GM19025 (cell line): ENCODE data around the gene GRIK2.

Source experiments
- ATAC-seq: cut with Tn5 transposase; IDR thresholded peaks from one replicate; pipeline ENCODE4 v1.9.1; 2021; ENCODE audit warnings: mild to moderate bottlenecking, low read depth, moderate library complexity; ENCODE audit not compliant: unreplicated experiment

Gene GRIK2

DNA sequence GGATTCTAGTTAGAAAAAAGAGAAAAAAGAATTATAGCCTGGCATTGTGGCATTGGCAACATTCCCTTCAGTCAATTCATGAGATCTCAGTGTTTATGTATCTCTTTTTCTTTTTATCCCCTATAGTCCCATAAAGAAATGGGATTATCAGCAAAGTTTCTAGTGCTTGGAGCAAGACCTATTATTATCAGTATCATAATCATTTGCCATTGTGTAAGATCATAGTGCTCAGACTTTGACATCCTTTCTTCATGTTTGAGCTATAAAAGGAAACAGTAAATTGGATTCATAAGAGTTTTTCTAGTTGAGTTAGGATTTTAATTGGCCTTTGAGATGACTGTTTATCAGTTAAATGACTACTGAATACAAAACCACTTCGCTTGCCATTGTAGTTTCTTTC is 295.6 kb downstream of the GRIK2 start:
- ATAC-seq = no peak

DNA sequence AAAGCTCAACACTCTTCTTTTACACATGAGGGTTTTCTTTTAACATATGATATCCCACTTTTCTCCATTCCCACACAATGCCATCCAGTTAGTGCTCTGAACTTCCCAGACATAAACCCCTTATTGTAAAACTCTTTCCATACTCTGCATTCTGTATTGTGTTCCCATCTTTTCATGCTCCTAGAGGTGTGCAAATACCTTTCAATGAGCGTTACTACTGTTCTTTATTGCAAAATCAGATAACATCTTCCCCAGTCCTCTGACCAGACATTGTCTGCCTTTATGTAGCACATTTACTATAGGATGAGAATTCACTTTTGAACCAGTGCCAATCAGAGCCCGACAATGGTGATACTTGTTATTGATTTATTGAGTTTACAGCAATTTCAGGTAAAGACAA is 296.2 kb downstream of the GRIK2 start:
- ATAC-seq = no peak

DNA sequence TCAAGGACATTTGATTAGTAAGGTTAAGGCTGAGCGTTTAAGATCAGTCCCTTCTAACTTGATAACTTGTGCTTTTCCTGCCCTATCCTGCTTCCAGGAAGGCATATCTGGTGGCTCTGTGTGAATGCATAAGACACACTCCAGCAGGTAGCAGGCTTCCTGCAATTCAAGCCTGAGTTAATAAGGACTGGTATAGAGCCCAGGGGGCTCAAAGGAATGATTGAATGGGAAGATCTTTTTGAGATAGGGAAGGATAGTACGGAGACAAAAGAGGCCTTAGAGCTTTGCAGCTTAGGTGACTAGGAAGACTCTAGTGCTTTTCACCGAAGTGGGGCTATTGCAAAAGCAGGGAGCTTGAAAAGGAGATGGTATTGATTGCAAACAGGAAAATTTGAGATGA is 307.1 kb downstream of the GRIK2 start:
- no peak for ATAC-seq

DNA sequence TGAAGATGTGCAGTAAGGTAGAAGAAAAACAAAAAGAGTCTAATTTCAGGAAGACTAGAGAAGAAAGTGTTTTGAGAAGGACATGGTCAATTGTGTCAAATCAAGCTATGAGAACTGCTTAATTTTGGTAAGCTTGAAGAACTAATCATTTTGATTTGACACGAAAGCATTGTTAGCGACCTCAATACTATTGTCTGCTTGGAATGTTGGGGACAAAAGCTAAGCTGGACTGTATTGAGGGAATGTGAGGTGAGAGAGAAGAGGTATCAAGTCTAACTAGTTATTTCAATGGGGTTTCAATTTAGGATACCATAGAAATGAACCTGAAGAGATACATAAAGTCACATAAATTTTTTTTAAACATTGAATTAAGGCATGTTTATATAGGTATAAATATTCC is 309.8 kb downstream of the GRIK2 start:
- no peak for ATAC-seq

DNA sequence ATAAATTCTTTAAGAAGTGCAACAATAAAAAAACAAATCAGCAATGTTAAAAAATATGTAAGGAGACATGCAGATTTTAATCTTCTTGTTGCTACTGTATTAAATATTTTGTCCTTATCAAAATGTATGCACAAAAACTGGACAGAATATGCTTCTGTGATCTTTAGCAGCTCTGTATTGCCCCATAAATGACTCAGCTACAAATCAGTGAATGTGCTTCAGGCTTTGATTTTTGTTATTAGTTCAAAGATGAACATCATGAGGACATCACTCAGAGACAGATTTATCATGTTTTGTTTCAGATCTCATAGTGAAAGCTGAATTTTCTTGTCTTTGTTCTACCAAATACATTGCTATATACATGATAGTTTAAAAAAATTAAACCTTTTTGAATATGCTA is 312.4 kb downstream of the GRIK2 start:
- no peak for ATAC-seq

DNA sequence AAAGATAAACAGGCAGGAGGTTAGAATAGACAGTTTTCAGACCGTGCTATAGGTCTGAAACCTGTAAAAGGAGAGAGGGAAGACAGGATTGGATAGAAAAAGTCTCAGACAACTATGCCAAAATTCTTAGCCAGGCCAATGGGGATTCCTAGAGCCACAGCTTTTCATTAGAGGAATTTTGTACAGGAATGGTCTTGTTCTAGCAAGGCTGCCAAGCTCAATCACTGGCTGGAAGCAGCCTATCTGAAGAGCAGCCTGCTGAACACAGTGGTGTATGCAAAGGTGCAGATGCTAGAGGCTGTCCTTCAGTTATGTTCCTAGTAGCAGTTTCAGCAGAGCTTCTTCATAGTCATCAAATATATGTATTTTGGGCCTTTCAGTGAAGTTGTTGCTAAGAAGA is 313.1 kb downstream of the GRIK2 start:
- no peak for ATAC-seq

DNA sequence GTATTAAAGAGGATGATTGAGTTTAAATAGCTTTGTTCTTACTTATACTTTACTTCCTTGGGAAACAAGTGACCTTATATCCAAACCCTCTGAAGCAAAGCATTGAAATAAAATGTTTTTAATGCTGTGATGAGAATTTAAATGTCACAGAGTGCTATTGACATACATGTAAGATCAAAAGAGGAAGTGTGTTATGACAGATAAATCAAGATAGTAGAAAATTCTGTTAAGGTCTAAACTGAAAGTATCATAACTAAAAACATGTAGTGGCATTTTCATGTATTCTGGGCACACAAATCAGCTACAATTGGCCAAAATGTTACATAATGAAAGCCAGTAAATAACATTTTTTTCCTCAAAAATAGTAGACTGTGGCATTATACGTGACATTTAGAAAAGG is 318.0 kb downstream of the GRIK2 start:
- ATAC-seq = no peak

DNA sequence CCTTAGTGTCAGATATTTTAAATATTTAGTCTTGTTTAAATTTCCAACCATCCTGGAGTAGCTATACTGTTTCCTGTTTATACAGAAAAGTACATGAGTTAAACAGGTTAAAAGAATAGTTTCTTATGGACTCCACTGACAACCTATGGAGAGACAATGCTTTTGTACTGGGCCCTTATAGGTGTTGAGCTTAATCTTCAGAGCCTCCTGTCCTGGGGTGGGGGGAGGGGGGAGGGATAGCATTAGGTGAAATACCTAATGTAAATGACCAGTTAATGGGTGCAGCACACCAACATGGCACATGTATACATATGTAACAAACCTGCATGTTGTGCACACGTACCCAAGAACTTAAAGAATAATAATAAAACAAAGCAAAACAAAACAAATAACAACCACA is 322.9 kb downstream of the GRIK2 start:
- ATAC-seq = no peak

DNA sequence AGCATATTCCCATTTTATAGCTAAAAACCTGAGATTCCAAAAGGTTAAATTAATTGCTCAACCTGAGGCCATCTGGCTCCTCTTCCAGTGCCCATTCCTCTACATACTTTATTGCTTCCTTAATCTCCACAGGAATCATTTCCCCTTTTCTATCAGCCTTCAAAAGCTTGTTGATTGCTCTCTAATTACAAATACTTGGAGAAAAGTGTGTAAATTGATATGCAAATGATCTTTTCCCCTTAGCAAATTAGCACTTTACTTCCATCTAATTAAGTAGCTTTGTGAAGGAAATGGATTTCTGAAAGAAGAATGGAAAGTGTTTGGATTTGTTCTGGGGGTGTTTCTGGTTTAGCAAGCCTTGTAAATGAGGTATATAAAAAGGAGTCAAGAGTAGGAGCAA is 323.3 kb downstream of the GRIK2 start:
- ATAC-seq = no peak

DNA sequence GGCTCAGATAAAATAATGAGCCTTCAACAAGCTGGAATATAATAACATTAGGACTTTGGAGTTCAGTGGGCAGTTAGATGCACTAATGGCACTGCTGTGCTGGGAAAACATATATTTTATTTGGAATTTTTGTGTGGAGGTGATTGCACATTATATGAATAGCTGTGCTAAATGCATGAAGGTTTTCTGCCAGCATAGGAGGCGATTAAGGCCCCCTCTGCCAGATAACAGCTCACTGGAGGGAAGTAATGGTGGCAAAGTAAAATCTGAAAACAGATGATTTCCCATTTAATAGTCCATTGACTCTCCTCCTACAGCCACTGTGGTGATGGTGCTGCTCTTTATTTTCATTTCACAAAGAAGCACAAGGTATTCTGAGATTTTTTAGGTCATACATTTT is 326.0 kb downstream of the GRIK2 start:
- ATAC-seq = no peak

DNA sequence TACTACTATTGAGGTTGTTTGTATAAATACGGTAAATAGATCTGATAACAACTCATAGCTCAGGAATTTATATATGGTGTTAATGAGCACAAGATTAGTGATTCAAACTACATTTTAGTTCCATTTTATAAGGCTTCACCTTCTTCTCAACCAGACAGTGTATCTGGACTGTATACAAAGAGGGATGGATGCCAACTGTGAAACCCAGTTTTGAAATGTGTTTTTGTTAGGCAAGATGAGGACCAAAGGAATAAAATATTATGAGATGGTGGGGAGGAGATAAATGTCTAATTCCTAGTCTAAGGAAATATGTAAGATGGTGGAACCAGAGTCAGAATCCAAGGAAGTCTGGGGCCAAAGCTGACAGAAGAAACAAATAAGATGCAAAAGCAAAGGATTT is 329.0 kb downstream of the GRIK2 start:
- ATAC-seq = no peak

DNA sequence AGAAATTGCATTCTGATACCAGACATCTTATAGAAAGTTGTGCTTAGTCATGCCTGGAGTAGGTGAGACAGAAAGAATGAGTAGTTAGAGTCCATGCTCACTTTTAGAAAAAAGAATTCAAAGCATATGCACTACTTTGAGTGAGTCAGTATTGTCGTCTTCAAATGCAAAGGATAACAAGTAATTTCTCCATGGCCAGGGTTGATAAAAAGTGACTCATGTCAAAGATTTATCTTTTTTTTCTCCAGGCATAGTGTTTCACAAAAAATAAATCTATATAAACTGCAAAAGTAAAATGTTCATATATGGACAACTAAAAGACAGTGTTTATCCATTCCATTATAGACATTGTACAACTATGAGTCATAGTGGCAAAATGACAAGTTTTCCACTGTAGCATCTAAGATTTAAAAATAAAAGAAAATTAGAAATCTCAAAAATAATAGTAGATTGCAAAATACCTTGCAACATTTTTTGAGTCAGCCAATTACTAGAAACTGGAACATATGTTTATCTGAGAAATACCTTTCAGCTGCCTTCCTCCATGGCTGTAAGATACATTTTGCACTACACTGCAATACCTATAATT is 329.6 kb downstream of the GRIK2 start:
- no peak for ATAC-seq

DNA sequence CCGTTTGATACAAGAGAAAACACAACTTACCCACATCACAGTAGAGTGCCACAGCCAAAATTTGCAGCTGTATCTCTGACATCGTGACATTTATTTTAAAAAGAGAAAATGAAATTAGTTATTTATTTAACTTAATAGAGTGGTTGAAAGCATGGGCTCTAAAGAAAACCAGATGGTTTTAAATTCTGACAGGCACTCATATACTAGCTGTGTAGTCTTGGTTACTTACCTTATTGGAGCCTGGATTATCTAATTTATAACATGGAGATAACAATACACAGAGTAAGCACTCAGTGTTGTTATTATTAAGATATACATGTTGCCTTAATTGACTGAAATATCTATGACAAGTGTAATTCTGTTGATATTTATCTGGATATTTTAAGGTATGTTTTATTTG is 334.9 kb downstream of the GRIK2 start:
- no peak for ATAC-seq

DNA sequence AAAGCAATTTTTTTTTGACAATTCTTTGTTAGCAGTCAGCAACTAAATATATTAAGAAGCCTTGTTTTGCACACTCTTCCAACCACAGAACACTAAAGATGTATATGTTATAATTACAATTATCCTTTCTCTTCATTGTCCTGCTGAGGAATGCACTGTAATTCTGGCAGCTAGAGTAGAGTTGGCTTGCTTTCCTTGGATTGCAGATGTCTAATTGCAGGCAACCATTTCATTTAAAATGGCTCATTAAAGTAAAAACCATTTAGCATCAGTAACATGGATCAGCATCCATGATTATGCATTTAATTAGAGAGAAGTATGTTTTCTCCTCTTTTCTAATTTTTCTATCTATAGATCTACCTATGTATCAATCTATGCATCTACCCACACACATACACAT is 335.4 kb downstream of the GRIK2 start:
- ATAC-seq = no peak

DNA sequence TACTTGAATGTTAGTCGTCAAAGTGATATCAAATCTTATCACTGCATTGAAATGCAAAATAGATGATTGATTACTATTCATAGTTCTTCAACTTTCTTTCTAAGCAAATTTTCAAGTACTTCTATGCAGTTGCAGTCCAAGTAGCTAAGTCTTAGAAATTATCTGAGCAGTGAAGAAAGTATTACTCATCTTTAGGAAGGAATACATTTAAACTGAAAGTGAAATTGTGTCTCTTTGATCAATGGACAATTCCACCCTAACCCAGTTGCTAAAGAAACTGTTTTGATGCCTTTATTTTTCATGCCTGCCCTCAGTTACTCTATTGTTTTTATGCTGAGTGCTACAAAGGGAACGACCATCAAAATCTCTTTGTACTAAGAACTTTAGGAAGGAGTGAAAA is 337.4 kb downstream of the GRIK2 start:
- ATAC-seq = no peak

DNA sequence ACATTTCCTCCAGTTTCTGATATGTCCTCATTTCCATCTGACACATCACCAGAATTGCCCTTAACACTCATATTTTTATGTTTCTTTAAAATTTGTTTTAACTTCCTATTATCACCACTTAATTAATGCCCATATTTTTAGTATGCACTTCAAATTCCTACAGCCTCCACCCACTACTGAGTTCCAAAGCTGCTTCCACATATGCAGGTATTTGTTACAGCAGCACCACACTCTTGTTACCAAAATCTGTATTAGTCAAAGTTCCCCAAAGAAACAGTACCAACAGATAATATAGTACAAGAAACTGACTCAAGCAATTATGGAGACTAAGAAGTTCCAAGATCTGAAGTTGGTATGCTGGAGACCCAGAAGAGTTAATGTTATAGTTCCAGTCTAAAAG is 340.4 kb downstream of the GRIK2 start:
- no peak for ATAC-seq

DNA sequence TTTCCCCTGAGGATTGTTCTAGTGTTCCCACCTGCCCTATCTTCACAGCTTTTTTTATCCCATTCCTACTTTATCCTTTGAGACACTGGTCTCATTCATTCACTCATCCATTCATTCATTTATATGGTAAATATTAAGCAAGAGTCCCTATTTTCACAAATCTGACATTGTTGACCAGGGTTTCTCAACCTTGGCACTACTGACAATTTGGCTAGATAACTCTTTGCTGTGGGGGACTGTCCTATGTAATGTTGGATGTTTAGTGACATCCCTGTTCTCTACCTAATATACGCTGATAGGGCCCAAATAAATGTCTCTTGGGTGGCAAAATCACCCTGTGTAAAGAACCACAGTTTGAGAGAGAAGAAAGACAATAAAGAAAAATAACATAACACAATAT is 345.0 kb downstream of the GRIK2 start:
- no peak for ATAC-seq

DNA sequence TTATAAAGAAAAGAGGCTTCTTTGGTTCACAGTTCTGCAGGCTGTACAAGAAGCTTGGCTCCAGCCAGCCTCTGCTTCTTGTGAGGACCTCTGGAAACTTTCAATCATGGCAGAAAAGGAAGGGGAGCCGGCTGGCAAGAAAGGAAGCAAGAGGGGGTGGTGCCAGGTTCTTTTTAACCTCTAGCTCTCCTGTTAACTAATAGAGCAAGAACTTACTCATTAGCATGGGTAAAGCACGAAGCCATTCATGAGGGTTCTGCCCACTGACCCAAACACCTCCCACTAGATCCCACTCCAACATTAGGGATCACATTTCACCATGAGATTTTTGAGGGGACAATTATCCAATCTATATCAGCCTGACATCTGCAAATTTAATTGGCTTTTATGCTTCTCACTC is 347.1 kb downstream of the GRIK2 start:
- ATAC-seq = no peak

DNA sequence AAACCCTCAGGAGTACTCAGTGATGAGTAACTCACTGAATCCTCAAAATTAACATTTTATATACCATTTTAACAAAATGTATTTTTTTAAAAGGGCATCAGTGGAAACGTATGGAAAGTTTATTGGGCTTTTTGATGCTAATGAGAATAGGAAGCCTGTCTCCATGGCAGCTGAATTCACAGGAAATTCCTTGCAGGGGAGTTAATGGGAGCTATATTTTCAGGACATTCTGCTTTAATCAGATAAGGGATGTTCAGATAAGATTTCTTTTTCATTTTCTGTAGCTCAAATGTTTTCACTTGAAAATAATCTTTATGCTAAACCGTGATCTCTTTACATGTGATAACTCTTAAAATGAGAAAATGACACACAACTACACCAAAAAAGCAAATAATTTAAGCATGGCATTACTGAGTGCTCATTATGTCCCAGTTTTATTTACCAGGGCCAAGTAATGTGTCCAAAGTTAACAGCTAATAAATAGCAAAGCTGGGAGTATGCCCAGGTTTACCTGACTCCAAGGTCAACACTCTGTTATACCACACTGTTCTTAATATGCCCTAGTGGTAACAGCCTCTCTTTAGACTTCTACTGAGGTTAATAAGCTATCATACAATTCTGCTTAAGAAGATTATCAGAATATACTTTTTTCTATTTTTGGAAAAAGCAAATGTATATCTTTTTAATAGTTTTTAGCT is 348.1 kb downstream of the GRIK2 start:
- no peak for ATAC-seq

DNA sequence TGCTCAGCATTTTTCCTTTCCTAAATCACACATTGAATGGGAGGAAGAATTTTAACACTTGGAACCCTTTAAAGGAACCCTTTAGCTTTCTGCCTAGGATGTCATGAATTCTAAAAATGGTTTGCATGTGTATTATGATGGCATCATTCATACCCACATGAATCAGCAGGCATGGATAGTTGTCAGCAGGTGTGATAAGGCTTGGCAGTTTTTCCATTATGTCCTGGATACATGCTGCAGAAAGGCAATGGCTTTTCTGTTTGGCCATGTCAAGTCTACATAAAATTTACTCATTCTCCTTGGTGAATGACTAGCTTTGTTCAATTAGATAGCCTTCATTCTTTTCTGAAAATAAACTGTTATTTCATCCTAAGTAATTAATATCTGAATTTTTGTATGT is 353.7 kb downstream of the GRIK2 start:
- no peak for ATAC-seq

DNA sequence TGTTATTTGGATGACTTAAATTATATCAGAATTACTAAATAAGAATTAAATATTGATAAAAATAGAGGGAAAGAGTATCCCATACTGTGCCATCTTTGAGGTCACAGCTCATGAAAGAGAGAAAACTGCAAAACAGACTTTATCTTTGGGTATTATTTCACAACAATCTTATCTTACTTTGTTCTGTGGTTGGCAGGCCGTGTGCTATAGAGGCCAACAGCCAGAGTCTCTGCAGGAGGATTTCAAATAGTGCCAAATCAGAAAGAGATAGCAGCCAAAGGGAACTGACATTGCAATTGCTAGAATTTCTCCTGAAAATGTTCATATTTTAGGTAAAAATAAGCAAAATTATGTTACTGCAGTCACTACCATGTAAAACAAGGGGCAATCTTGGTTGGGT is 354.2 kb downstream of the GRIK2 start:
- no peak for ATAC-seq

DNA sequence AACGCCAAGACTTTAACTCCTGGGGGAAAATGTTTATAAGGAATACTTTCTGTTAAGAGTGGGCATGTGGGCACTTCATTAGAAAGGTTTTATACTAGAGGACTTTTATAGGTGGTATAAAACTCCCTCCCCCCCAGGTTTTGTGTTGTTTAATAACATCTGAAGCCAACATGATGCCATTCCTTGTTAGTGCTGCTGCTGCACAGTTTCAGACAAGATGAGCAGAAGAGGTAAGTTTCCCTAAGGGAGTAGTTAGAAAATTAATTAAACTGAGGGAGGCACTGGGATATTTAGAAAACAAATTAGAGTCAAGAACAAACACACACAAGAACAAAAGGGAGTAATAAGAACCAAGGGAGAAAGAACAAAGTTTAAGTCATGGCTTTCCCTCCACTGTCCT is 362.4 kb downstream of the GRIK2 start:
- no peak for ATAC-seq

DNA sequence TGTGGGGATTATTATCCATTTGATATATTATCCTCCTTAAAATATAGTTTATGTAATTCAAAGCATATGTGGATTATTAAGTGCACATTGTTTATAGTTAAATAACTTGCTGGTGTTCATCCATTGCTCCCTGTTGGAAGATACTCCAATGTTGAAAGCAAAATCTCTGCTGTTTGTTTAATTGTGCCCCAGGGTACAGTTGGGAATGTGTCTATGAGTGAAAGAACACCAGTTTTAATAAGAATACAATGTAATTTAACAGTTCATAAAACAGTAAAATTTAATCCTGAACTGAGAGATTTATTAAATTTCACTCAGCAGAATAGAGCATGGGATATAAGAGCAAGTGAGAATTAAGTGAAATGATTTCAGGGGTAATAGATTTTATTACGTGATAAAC is 364.9 kb downstream of the GRIK2 start:
- no peak for ATAC-seq
